Activated gamma-delta T cell treated with Interleukin-2 at 50 U/mL for 16 hours (primary cell): Measurements from ENCODE around the gene CAPRIN2.

Experiments
- DNase-seq: peaks from one replicate; pipeline ENCODE4 v3.0.0-alpha.2; 2020

Gene CAPRIN2

DNA sequence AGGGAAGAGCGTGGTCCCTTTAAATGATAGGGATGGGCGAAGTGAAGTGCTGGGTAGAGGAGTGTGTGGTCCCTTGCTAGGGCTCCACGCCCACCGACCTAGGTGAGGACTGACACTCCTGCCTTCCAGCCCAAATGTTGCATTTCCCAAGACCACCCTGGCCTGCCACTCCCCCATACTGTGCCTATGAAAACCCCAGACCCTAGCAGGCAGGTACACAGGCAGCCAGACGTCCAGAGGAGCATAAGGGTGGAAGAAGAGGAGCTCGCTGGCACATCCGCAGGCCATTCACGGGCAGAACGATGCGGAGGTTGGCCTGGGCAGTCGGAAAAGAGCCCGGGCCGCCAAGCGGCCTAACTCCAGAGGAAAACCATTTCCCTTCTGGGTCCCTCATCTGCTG is 58.3 kb downstream of the CAPRIN2 start:
- no peak for DNase-seq

DNA sequence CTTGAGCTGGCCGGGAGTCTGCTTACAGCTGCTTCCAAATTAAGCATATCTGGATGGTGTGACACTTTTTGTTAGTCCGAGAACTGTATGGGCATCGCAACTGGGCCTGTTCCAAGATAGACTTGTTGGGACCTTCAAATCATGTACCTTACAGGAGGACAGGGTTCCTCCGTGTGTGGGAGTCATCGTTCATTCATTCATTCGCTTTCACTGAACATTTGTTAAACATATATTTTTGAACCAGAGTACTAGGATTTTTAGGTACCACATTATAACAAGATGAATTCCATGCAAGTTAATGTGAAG is 58.7 kb downstream of the CAPRIN2 start:
- DNase-seq = no peak

DNA sequence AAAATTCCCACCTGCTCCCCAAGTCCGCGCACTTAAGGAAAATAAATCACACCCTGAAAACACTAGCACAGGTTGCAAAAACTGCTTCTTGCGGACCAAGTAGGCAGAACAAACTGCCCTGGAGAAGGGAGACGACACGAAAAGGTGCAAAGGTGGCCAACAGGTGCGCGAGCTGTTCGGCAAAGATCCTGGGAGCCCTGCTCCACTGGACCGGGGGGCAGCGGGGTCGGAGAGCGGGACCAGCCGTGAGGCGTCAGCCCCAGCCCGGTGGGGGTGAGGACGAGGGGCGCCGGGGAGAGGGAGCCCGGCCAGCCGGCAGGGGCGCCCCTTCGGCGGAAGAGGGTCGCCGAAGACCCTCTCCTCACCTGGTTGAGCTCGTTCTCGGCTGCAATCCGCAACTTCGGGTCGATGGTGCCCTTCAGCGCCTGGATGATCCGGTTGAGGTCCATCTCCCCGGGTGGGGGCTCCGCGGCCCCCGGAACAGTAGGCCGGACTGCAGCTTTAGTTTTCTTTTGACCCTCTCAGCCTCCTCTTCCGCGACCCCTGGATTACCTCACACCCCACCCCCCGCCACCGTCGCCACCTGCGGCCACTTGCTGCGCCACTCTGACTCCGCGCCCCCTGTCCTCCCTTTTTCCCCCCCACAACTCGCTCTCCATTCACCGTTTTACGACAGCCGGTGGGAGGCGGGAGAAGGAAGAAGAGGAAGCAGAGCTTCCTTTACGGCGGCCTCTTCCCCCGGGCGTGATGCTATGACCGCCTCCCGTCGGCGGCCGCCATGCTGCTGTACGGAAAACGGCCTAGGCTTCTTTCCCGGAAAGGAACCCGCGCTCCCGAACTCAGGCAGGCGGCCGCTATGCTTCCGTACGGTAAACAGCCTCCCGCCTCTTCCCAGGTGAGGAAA is 59.3 kb downstream of the CAPRIN2 start, which contains the start of gene IPO8:
TSS of gene IPO8 (minus strand) at position 671 of the 904 bp plus-strand sequence. CDS start at position 449, 222 bp downstream.
- DNase-seq = peak; percentile 81

DNA sequence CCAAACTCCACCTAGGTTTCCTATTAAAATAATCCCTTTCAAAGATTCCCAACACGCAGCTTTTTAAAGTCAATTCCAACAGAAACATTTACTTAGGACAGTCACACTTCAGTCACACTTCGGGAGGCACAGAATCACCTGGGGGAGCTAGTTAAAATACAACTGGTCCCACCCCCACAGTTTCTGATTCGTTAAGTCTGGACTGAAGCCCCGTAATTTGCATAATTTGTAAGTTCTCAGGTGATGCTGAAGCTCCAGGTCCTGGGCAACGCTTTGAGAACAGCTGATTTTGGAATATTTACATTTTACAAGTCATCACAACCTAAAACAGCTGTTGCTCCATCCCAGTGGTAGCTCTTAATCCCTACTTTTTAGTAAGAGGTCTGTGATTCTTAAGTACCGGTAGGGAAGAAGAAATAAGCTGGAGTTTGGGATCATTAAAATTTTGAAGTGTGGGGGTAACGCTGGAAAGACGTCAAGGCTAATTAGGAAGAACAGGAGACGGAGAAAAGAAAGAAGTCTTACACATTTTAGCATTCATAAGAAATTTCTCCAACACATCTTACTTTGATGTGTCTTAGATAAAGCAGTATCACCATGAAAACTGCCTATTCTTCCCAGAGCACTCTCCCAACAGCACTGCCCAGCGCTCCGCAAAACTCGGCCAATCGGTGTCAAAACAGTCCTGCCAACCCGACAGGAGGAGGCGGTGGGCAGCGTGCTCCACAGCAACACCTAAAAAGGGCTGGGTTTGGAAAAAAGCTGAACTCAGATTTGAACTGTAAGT is 60.1 kb downstream of the CAPRIN2 start:
- DNase-seq = no peak

DNA sequence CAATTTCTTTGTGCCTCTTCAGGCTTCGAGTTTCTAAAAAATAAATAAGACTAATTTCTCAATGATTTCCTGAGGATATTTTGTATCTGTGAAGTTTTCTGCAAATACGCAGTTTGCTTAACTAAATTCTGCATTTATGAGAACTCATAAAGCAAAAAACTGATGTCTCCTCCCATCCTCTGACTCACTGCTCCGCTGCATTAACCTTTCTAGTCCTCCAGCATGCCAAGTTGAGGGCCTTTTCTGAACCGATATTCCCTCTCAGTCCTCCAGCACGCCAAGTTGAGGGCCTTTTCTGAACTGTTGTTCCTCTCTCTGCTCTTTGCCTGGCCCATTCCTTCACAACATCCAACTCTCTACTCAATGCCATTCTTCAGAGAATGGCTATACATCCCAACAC is 62.3 kb downstream of the CAPRIN2 start:
- DNase-seq = no peak

DNA sequence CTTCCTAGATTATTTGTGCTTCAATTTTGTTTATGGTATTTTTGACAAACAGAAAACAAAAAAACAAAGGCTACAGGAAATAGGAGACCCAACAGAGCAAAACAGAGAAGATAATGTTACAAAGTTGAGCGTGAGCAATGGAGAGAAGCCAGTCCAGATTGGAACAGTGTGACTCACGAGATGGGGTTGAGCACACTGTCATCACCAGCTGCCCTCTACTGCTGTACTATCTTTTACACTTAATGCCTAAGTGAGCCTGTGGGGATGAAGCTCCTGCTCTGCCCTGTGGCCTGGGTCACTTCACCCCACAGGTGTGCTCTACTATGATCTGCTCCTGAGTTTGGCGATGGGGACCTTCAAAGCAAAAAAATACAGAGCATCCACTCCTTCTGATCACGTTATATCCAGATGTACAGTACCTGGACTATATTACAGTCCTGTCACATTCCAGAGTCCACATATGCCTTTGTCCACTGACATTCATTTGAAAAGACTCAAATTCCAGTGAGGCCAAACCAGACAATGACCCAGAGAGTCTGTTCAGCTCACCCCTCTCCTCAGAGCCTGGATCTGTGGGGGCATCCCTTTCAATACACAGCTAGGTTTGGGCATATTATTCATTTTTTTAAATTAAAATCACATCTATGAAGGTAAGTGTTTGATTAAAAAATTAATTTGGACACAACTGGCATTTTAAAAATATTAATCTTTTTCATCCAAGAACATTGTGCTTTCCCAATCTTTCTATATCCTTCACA is 63.5 kb downstream of the CAPRIN2 start:
- no peak for DNase-seq

DNA sequence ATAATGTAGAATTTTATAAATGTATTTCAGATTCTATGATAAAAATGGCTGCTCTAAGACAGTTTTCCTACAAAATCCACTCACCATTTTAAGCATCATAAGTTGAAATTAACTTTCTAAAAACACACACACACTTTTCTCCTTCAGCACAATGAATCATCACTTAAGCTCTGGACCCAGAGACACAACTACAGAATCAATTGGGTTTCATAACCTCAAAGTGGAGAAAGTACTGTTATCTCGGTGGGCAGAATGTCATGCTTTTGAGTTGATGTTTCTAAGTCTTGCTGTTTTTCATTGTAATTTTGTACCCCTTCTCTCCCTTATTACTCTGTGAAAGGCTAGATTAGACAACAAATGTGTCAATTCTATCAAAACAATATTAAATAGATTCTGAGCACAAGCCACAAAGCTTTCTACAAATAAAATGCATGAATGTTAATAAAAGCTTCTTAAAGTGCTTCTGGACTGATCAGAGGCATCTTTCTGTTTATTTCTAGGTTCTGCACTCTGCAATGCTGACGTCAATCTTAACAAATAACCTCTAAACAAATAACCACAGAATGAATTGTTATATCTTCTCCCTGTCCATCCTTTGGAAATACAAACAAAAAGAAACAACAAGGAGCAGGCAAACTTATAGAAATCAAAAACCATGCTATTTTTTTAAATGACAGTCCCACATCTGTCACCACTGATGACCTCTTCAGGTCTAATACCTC is 67.3 kb downstream of the CAPRIN2 start:
- no peak for DNase-seq

DNA sequence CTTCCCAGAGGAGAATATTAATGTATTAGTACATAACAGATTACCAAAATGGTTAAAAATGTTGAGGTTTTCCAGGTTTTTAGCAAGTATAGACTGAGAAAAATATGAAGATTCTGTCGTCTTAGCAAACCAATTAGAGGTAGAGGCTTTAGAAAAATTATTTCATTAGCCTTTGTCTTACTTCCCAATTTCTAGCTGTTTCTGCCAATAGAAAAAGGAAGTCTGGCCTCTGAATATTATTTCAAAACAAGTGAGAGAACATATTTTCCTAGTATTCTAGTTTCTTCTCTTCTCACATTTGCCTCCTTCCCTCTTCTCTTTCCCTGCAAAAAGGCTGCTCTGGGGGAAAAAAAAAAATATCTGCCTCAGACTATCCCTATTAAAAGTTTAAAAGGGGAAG is 75.5 kb downstream of the CAPRIN2 start:
- no peak for DNase-seq

DNA sequence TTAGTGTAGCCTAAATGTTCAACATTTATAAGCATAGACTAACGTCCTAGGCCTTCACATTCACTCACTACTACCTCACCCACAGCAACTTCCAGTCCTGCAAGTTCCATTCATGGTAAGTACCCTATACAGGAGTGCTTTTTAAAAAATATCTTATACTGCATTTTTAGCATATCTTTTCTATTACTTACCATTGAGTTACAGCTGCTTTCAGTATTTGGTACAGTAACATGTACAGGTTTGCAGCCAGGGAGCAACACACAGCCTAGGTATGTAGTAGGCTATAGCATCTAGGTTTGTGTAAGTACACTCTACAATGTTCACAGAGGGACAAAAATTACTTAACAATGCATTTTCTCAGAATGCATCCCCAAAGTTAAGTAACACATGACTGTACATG is 76.5 kb downstream of the CAPRIN2 start:
- no peak for DNase-seq

DNA sequence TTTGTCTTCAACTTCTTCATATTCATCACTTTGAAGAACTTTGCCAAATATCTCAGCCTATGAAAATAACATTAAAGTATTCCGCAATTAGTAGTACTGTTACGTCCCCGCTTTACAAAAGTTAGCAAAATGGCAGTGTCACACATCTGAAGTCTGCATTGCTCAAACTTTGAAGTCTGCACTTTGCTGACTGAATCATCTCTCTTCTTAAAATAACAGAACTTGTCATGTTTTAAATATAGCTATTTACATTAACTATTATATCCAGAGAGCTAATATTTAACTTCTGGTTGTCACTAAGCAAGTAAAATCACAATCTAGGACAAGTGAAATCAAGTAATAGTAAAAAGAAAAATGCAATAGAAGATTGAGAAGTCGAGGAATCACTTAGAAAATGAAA is 93.5 kb downstream of the CAPRIN2 start:
- no peak for DNase-seq
